Ascending aorta (tissue), 2 donors: Measurements from ENCODE around the gene IGF2R. TPM values are rescaled to one million over a fixed set of nuclear protein-coding genes. Genes with fewer than 3 reads are reported as not detected.

Experiments used
- DNase-seq, 2 donors: peaks; one replicate each; pipeline ENCODE4 v3.0.0-alpha.2; 2019; ENCODE audit warnings: low spot score in 2 of 2
- H3K27ac ChIP-seq, 2 donors: fragments of 200-600 bp; sonication (generic); one replicate each; pipeline ENCODE4 v1.5.1; 2016 to 2017; ENCODE audit warnings: mild to moderate bottlenecking in 1 of 2
- H3K27me3 ChIP-seq: fragments of 200-600 bp; sonication (generic); one replicate; pipeline ENCODE4 v1.5.1; 2017
- H3K36me3 ChIP-seq, 2 donors: fragments of 200-600 bp; sonication (generic); one replicate each; pipeline ENCODE4 v1.5.1; 2016
- H3K4me1 ChIP-seq, 2 donors: fragments of 200-600 bp; sonication (generic); one replicate each; pipeline ENCODE4 v1.5.1; 2016 to 2017; ENCODE audit warnings: mild to moderate bottlenecking in 1 of 2
- H3K4me3 ChIP-seq, 2 donors: fragments of 200-600 bp; sonication (generic); one replicate each; pipeline ENCODE4 v1.5.1; 2016 to 2017; ENCODE audit warnings: mild to moderate bottlenecking in 1 of 2
- H3K9me3 ChIP-seq, 2 donors: fragments of 200-600 bp; sonication (generic); one replicate each; pipeline ENCODE4 v1.5.1; 2016
- CTCF ChIP-seq, 3 experiments: fragments of 200-600 bp in 2 of 3; fragments of 450-650 bp in 1 of 3; sonication (generic) in 2 of 3; IDR thresholded peaks; one replicate each; pipeline ENCODE4 v1.5.1; 2016 to 2019; ENCODE audit warnings: antibody characterized with exemption in 3 of 3, mild to moderate bottlenecking in 1 of 3, moderate library complexity in 1 of 3
- intact Hi-C: fragments of 100-400 bp; cut with DNase I; formaldehyde crosslinking; loops from one replicate; pipeline ENCODE4 v1.15.1; 2023
- total RNA-seq: library from RNA; depleted of rRNA; stranded (reverse); fragments of >200 nt; gene quantifications from one replicate; pipeline ENCODE4 v1.1.0, GENCODE V29; 2016

Gene IGF2R
- total RNA-seq, 1 donor from 2014 or later, result 104 TPM

GRCh38 chr6:160007611-160008010, 38.7 kb downstream of the IGF2R start:
- no peak for TF ChIP-seq CTCF (IDR thresholded peaks at IDR 0.05)
- intact Hi-C loops, result no loop called here

GRCh38 chr6:160010067-160010466, 41.2 kb downstream of the IGF2R start:
- H3K27ac ChIP-seq, result peak overlapping the region in 1 of 2 donors; percentile 44

More at GRCh38 chr6:160007611-160008010, 38.7 kb downstream of the IGF2R start:
- no peak overlapping the region for H3K4me3 ChIP-seq
- H3K4me1 ChIP-seq, result peaks cover 0 to 6% of the 10 kb centered on the region in 2 donors
- peaks cover 0 to 8% of the 10 kb centered on the region in 2 donors for H3K36me3 ChIP-seq
- H3K27ac ChIP-seq, result peak overlapping the region in 1 of 2 donors; percentile 1
- H3K9me3 ChIP-seq, result no peaks in the 10 kb centered on the region
- H3K27me3 ChIP-seq, result no peaks in the 10 kb centered on the region
- DNase-seq, result no peak

GRCh38 chr6:160013987-160014868, 45.3 kb downstream of the IGF2R start:
- Histone ChIP-seq H3K9me3 (no peaks in the 10 kb centered on the region), H3K4me3 (no peak overlapping the region), H3K27me3 (no peaks in the 10 kb centered on the region), H3K4me1 (peaks cover 0 to 6% of the 10 kb centered on the region in 2 donors), H3K36me3 (peaks cover 3 to 24% of the 10 kb centered on the region in 2 donors), H3K27ac (no peak overlapping the region)
- DNase-seq, result no peak
- intact Hi-C loops, result no loop called here
- no peak for TF ChIP-seq CTCF (IDR thresholded peaks at IDR 0.05)

More at GRCh38 chr6:160010067-160010466, 41.2 kb downstream of the IGF2R start:
- peaks cover 3 to 13% of the 10 kb centered on the region in 2 donors for H3K36me3 ChIP-seq
- H3K9me3 ChIP-seq, result no peaks in the 10 kb centered on the region
- DNase-seq, result no peak
- TF ChIP-seq CTCF (IDR thresholded peaks at IDR 0.05), result no peak
- no peaks in the 10 kb centered on the region for H3K27me3 ChIP-seq
- intact Hi-C loops, result no loop called here
- no peak overlapping the region for H3K4me3 ChIP-seq
- H3K4me1 ChIP-seq, result peaks cover 0 to 6% of the 10 kb centered on the region in 2 donors

GRCh38 chr6:160014869-160015182, 45.9 kb downstream of the IGF2R start:
- Histone ChIP-seq H3K27me3 (no peaks in the 10 kb centered on the region), H3K36me3 (peaks cover 3 to 22% of the 10 kb centered on the region in 2 donors), H3K4me1 (peaks cover 0 to 6% of the 10 kb centered on the region in 2 donors), H3K4me3 (no peak overlapping the region), H3K27ac (no peak overlapping the region), H3K9me3 (no peaks in the 10 kb centered on the region)
- intact Hi-C loops, result no loop called here
- no peak for DNase-seq
- TF ChIP-seq CTCF (IDR thresholded peaks at IDR 0.05), result no peak

- H3K27me3 ChIP-seq, result no peaks in the 10 kb centered on the region
- no peaks in the 10 kb centered on the region for H3K9me3 ChIP-seq
- no peak overlapping the region for H3K4me3 ChIP-seq
- intact Hi-C loops, result no loop called here
- peaks cover 3 to 22% of the 10 kb centered on the region in 2 donors for H3K36me3 ChIP-seq
- no peak for DNase-seq
- no peak overlapping the region for H3K27ac ChIP-seq
- no peak for TF ChIP-seq CTCF (IDR thresholded peaks at IDR 0.05)
- no peaks in the 10 kb centered on the region for H3K4me1 ChIP-seq
Observed at GRCh38 chr6:160015778-160016684, 47.1 kb downstream of the IGF2R start.
